Lower lobe of right lung (tissue), 2 donors: ENCODE measurements around the gene NEURL1B. TPM values are rescaled to one million over a fixed set of nuclear protein-coding genes. Genes with fewer than 3 reads are reported as not detected.

Experiments
- ATAC-seq, 2 donors: fragments of 200-7000 bp; cut with Tn5 transposase; one replicate each; pipeline ENCODE4 v1.9.1; 2020 to 2022; ENCODE audit warnings: mild to moderate bottlenecking in 2 of 2, moderate library complexity in 2 of 2
- DNase-seq: peaks from one replicate; pipeline ENCODE4 v3.0.0-alpha.2; 2020
- H3K27ac ChIP-seq: fragments of 200-600 bp; one replicate; pipeline ENCODE4 v1.8.0; 2022
- H3K27me3 ChIP-seq: fragments of 200-600 bp; one replicate; pipeline ENCODE4 v1.8.0; 2022; ENCODE audit warnings: low read depth
- H3K36me3 ChIP-seq: fragments of 200-600 bp; one replicate; pipeline ENCODE4 v1.8.0; 2022; ENCODE audit warnings: mild to moderate bottlenecking
- H3K4me1 ChIP-seq: fragments of 200-600 bp; one replicate; pipeline ENCODE4 v1.8.0; 2022
- H3K4me3 ChIP-seq: fragments of 200-600 bp; one replicate; pipeline ENCODE4 v1.8.0; 2022; ENCODE audit warnings: mild to moderate bottlenecking
- H3K9me3 ChIP-seq: fragments of 200-600 bp; one replicate; pipeline ENCODE4 v1.8.0; 2022
- CTCF ChIP-seq: fragments of 200-600 bp; IDR thresholded peaks from one replicate; pipeline ENCODE4 v1.8.0; 2022; ENCODE audit warnings: antibody characterized with exemption, mild to moderate bottlenecking
- intact Hi-C: fragments of 100-400 bp; cut with DNase I; formaldehyde crosslinking; loops from one replicate; pipeline ENCODE4 v1.11.0; 2022
- total RNA-seq: library from RNA; stranded (reverse); fragmentation: NEBNext Ultra II Directional; extraction: Animal tissue kit (Norgen Biotek cat#: 25700); gene quantifications from one replicate; pipeline ENCODE4 v1.2.1, GENCODE V29; 2021
- donor health status: DM: no; HTN: yes; CAD: no; lungs with severe emphysema.

The NEURL1B gene
- total RNA-seq, 1 donor from 2014 or later: 24.8 TPM

GRCh38 chr5:172700365-172701290, 59.6 kb downstream of the NEURL1B start:
- DNase-seq (peak; percentile 71), ATAC-seq (peak; percentile 54 to 76)
- Histone ChIP-seq H3K9me3 (no peaks in the 10 kb centered on the region), H3K4me3 (no peak overlapping the region), H3K4me1 (peaks cover 39% of the 10 kb centered on the region), H3K27me3 (no peaks in the 10 kb centered on the region), H3K36me3 (no peaks in the 10 kb centered on the region), H3K27ac (peak overlapping the region; percentile 46)
- intact Hi-C loops: no loop called here
- no peak for TF ChIP-seq CTCF

- no peak overlapping the region for H3K27ac ChIP-seq
- no peaks in the 10 kb centered on the region for H3K9me3 ChIP-seq
- no peak for DNase-seq
- H3K27me3 ChIP-seq: no peaks in the 10 kb centered on the region
- no peak for TF ChIP-seq CTCF
- H3K4me3 ChIP-seq: no peak overlapping the region
- intact Hi-C loops: no loop called here
- ATAC-seq: no peak
- H3K36me3 ChIP-seq: no peaks in the 10 kb centered on the region
- peaks cover 33% of the 10 kb centered on the region for H3K4me1 ChIP-seq
Measured at GRCh38 chr5:172701291-172701656, 60.2 kb downstream of the NEURL1B start.

GRCh38 chr5:172703952-172704351, 62.9 kb downstream of the NEURL1B start:
- H3K36me3 ChIP-seq: no peaks in the 10 kb centered on the region
- H3K27ac ChIP-seq: no peak overlapping the region
- ATAC-seq (no peak), DNase-seq (no peak)
- no peak overlapping the region for H3K4me3 ChIP-seq
- H3K27me3 ChIP-seq: no peaks in the 10 kb centered on the region
- H3K9me3 ChIP-seq: no peaks in the 10 kb centered on the region
- intact Hi-C loops: no loop called here
- no peak for TF ChIP-seq CTCF
- H3K4me1 ChIP-seq: peaks cover 24% of the 10 kb centered on the region

GRCh38 chr5:172705576-172706084, 64.6 kb downstream of the NEURL1B start:
- no peak for TF ChIP-seq CTCF
- no peak for ATAC-seq
- H3K4me3 ChIP-seq: no peak overlapping the region
- intact Hi-C loops: no loop called here
- no peak for DNase-seq
- H3K27ac ChIP-seq: no peak overlapping the region
- H3K36me3 ChIP-seq: no peaks in the 10 kb centered on the region
- H3K9me3 ChIP-seq: no peaks in the 10 kb centered on the region
- no peaks in the 10 kb centered on the region for H3K27me3 ChIP-seq
- H3K4me1 ChIP-seq: peaks cover 11% of the 10 kb centered on the region

GRCh38 chr5:172706796-172707195, 65.7 kb downstream of the NEURL1B start:
- no peaks in the 10 kb centered on the region for H3K36me3 ChIP-seq
- intact Hi-C loops: no loop called here
- no peak overlapping the region for H3K4me3 ChIP-seq
- no peak for DNase-seq
- no peak overlapping the region for H3K27ac ChIP-seq
- peaks cover under 1% of the 10 kb centered on the region for H3K4me1 ChIP-seq
- ATAC-seq: no peak
- TF ChIP-seq CTCF: no peak
- no peaks in the 10 kb centered on the region for H3K27me3 ChIP-seq
- H3K9me3 ChIP-seq: no peaks in the 10 kb centered on the region
